ENCODE measurements around the gene ARPP21. TPM values are rescaled to one million over a fixed set of nuclear protein-coding genes. Genes with fewer than 3 reads are reported as not detected.

ARPP21 gene
- total RNA-seq, 1 experiment from 2014 or later = not detected

DNA sequence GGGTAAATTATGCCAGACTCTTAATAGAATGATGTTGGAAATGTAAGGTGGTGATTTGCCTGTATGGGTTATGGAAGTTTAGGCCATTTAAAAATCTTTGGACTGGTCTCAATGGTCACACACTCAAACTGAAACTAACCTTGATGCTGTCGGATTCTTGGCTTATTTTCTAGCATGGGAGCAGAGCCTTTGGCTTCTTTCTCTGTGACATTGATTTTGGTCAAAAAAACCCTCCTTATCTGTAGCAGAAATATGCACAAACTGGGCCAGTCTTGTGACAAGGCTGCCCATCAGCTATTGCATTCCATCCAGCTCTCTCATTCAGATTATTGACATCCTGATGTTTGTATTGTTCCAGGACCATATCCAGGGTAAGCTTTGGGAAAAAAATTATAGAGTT, 35.9 kb downstream of the ARPP21 start (continued):
- TF ChIP-seq JUN (CRISPR knock-in tag; IDR thresholded peaks at IDR 0.05) = no peak
- no peak for TF ChIP-seq NR2C2 (CRISPR knock-in tag; IDR thresholded peaks at IDR 0.05)
- no peak for TF ChIP-seq RELA (CRISPR knock-in tag; IDR thresholded peaks at IDR 0.05; ENCODE audit: borderline replicate concordance)
- TF ChIP-seq MYBL2 (CRISPR knock-in tag; IDR thresholded peaks at IDR 0.05) = no peak
- no peak for TF ChIP-seq ELF4 (CRISPR knock-in tag; IDR thresholded peaks at IDR 0.05; ENCODE audit: low read depth)
- no peak for TF ChIP-seq CREM (CRISPR knock-in tag; IDR thresholded peaks at IDR 0.05)
- no peak for TF ChIP-seq SMAD3 (CRISPR knock-in tag; IDR thresholded peaks at IDR 0.05; ENCODE audit: borderline replicate concordance)

DNA sequence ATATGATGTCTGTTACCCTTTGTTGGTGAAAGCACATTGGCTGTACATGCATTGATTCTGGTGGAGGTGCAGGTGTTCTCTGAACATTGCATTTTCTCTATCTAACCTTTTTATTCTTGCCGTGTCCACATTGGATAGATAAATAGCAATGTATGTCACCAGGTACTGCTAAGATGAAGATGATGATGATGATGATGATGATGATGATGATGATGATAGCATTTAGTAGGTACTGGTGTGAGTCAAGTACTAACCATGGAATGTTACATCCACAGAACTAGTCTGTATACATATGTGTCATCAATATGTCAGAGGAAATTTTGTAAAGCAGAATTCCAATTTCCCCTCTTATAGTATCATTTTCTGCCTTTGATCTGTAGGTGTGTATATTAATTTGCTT, 36.3 kb downstream of the ARPP21 start:
- POLR2A ChIA-PET = no interaction called here
- H3K4me1 Mint-ChIP-seq = no peaks in the 10 kb centered on the region; the same call in 1 of the 2 replicates
- no peak overlapping the region for H3K27ac Mint-ChIP-seq
- H3K27me3 Mint-ChIP-seq (ENCODE audit: low read depth) = no peaks in the 10 kb centered on the region; the same call in 1 of the 2 replicates
- no peak overlapping the region for H3K4me3 Mint-ChIP-seq
- H3K36me3 Mint-ChIP-seq = no peaks in the 10 kb centered on the region
- CTCF ChIA-PET = no interaction called here
- DNase-seq (ENCODE audit: low spot score) (no peak), ATAC-seq (no peak)
- no peaks in the 10 kb centered on the region for H3K9me3 Mint-ChIP-seq
- TF ChIP-seq FOXK1 (CRISPR knock-in tag; IDR thresholded peaks at IDR 0.05) (no peak), TCF7 (CRISPR knock-in tag; IDR thresholded peaks at IDR 0.05; ENCODE audit: low read depth) (no peak), RELA (CRISPR knock-in tag; IDR thresholded peaks at IDR 0.05; ENCODE audit: borderline replicate concordance) (no peak), CBFB (CRISPR knock-in tag; IDR thresholded peaks at IDR 0.05; ENCODE audit: low read depth) (no peak), ESRRA (CRISPR knock-in tag; IDR thresholded peaks at IDR 0.05; ENCODE audit: borderline replicate concordance) (no peak), SMAD4 (CRISPR knock-in tag; IDR thresholded peaks at IDR 0.05) (no peak), ZNF232 (CRISPR knock-in tag; IDR thresholded peaks at IDR 0.05) (no peak), ETV6 (CRISPR knock-in tag; IDR thresholded peaks at IDR 0.05) (no peak), GRHL2 (CRISPR knock-in tag; IDR thresholded peaks at IDR 0.05; ENCODE audit: insufficient replicate concordance, severe bottlenecking) (no peak), EMX1 (CRISPR knock-in tag; IDR thresholded peaks at IDR 0.05) (no peak), CREM (CRISPR knock-in tag; IDR thresholded peaks at IDR 0.05) (no peak), ZNF396 (CRISPR knock-in tag; IDR thresholded peaks at IDR 0.05; ENCODE audit: borderline replicate concordance) (no peak), AFF4 (CRISPR knock-in tag; IDR thresholded peaks at IDR 0.05; ENCODE audit: borderline replicate concordance) (no peak)
- TF ChIP-seq, protein P1, sequence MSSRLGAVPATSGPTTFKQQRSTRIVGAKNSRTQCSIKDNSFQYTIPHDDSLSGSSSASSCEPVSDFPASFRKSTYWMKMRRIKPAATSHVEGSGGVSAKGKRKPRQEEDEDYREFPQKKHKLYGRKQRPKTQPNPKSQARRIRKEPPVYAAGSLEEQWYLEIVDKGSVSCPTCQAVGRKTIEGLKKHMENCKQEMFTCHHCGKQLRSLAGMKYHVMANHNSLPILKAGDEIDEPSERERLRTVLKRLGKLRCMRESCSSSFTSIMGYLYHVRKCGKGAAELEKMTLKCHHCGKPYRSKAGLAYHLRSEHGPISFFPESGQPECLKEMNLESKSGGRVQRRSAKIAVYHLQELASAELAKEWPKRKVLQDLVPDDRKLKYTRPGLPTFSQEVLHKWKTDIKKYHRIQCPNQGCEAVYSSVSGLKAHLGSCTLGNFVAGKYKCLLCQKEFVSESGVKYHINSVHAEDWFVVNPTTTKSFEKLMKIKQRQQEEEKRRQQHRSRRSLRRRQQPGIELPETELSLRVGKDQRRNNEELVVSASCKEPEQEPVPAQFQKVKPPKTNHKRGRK (CRISPR knock-in tag; IDR thresholded peaks at IDR 0.05; ENCODE audit: borderline replicate concordance) = no peak
- TF ChIP-seq, protein P2, sequence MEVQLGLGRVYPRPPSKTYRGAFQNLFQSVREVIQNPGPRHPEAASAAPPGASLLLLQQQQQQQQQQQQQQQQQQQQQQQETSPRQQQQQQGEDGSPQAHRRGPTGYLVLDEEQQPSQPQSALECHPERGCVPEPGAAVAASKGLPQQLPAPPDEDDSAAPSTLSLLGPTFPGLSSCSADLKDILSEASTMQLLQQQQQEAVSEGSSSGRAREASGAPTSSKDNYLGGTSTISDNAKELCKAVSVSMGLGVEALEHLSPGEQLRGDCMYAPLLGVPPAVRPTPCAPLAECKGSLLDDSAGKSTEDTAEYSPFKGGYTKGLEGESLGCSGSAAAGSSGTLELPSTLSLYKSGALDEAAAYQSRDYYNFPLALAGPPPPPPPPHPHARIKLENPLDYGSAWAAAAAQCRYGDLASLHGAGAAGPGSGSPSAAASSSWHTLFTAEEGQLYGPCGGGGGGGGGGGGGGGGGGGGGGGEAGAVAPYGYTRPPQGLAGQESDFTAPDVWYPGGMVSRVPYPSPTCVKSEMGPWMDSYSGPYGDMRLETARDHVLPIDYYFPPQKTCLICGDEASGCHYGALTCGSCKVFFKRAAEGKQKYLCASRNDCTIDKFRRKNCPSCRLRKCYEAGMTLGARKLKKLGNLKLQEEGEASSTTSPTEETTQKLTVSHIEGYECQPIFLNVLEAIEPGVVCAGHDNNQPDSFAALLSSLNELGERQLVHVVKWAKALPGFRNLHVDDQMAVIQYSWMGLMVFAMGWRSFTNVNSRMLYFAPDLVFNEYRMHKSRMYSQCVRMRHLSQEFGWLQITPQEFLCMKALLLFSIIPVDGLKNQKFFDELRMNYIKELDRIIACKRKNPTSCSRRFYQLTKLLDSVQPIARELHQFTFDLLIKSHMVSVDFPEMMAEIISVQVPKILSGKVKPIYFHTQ (CRISPR knock-in tag; IDR thresholded peaks at IDR 0.05) = no peak
- TF ChIP-seq, protein P3, sequence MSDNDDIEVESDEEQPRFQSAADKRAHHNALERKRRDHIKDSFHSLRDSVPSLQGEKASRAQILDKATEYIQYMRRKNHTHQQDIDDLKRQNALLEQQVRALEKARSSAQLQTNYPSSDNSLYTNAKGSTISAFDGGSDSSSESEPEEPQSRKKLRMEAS (CRISPR knock-in tag; IDR thresholded peaks at IDR 0.05) = no peak

Data from WTC11 (cell line).